ENCODE data around the gene ZNF235. TPM values are rescaled to one million over a fixed set of nuclear protein-coding genes. Genes with fewer than 3 reads are reported as not detected.

Gene ZNF235
- total RNA-seq (2021; fragmentation: NEBNext Ultra II Directional; extraction: Animal tissue kit (Norgen Biotek cat#: 25700)) (4.5 and 5.3 TPM in 2 replicates), polyA plus RNA-seq (2011; rRNA removed) (1.1 and 2.0 TPM in 2 replicates), polyA minus RNA-seq (2011; rRNA and poly(A)+ RNA removed) (7.0 and 8.7 TPM in 2 replicates)
- polyA plus RNA-seq (2011; cell fraction: cytosol; rRNA removed) = 1.7 TPM
- polyA plus RNA-seq (2011; cell fraction: nucleus; rRNA removed) = 3.2 TPM
- 2.9 to 4.1 TPM (median 3.2 TPM) in 4 replicates for polyA plus RNA-seq (2012, experiment 1 of 2)
- 0.66 TPM for polyA plus RNA-seq (2012, experiment 2 of 2)
- 2.3 TPM for polyA plus RNA-seq (2013, experiment 1 of 2)
- 1.8 TPM for polyA plus RNA-seq (2013, experiment 2 of 2)
- 2.5 TPM for polyA minus RNA-seq (2011; cell fraction: cytosol; rRNA and poly(A)+ RNA removed)
- polyA minus RNA-seq (2011; cell fraction: nucleus; rRNA and poly(A)+ RNA removed) = 15.2 TPM
- long read RNA-seq, experiment 1, full-length matches to known transcripts = 1 of 3 reads
- long read RNA-seq, experiment 1, partial matches to known transcripts = 2 of 3 reads
- long read RNA-seq, experiment 1, other reads (novel, unspliced or antisense) = 0 of 3 reads
- long read RNA-seq, experiment 2, full-length matches to known transcripts = 1 of 5 reads
- long read RNA-seq, experiment 2, partial matches to known transcripts = 3 of 5 reads
- long read RNA-seq, experiment 2, other reads (novel, unspliced or antisense) = 1 of 5 reads

DNA sequence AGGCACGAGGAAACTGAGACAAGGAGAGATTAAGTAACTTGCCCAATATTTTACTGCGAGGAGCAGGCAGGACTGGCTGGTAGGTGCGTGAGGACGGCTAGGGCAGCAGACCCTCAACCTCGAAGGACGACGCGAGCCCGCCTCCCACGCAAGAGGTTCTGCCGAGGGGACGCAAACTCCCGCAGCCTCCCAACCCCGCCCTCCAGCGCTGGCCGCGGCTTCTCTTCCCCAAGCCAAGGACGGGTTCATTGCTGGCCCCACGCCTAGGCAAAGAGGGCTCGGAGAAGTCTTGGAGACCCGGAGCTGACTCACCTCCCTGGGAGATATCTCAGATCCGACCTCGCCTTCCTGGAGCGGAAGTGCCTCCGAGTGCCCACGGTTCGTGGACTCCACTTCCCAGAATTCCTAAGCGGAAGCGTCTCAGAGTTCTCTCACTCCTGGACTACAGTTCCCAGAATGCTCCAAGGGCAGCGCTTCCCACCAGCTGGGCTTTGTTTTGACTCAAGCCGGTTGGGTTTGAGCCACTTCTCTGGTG lies at the start of gene ZNF235:
Gene ZNF235 (minus strand): TSS at position 367 of the 535 bp plus-strand sequence. CDS start 1,621 bp downstream, outside the sequence.
- no peak within 1 kb of the TSS for H2BK5ac ChIP-seq (ENCODE audit: low read depth, low read length)
- peak within 1 kb of the TSS; percentile 84; the same call in 1 of the 2 replicates for H4K8ac ChIP-seq (ENCODE audit: extremely low read depth, insufficient read depth, low read length)
- H3K9me3 ChIP-seq (ENCODE audit: insufficient read depth in 2 of 2, low read depth in 1 of 2, low read length in 1 of 2) = peaks cover under 1 to 4% of the 10 kb centered on the region in 2 experiments; a peak in 3 of 4 replicates
- ChIA-PET CTCF (ENCODE audit: partially characterized antibody) (no interaction called here), POLR2A (ENCODE audit: partially characterized antibody) (interaction anchor here (0.6 to 1.6 kb wide), 7 partner anchors 11 to 369 kb away, joined by 3 to 8 read pairs (median 3); partner anchors contain the start of gene ZNF221)
- peak within 1 kb of the TSS; percentile 55 for H3K4ac ChIP-seq (replicated peaks; ENCODE audit: insufficient read length, low read depth, low read length)
- H3K18ac ChIP-seq (ENCODE audit: extremely low read depth, low read length) = peak within 1 kb of the TSS; percentile 15; the same call in 1 of the 2 replicates
- peaks cover 3% of the 10 kb centered on the region; the same call in 1 of the 2 replicates for H3K23me2 ChIP-seq (ENCODE audit: low read depth, low read length)
- H3K27me3 ChIP-seq (replicated peaks in 1 of 4; ENCODE audit: control insufficient read depth in 3 of 4, extremely low read depth in 1 of 4, insufficient read depth in 3 of 4, low read length in 3 of 4) = no peaks in the 10 kb centered on the region
- H2BK20ac ChIP-seq (ENCODE audit: low read length) = no peak within 1 kb of the TSS
- WGBS, 2 experiments (ENCODE audit: extremely low coverage in 1 of 2, insufficient coverage in 1 of 2, insufficient read length in 1 of 2, insufficient replicate concordance in 2 of 2, low coverage in 1 of 2, low lambda C conversion rate in 2 of 2, missing lambda C conversion rate in 1 of 2) = 2% methylated on average over 31 of the region's 31 CpGs; no CpG with 5 or more reads in 1 of the 2 experiments
- H3K79me2 ChIP-seq (ENCODE audit: control insufficient read depth in 1 of 2, insufficient read depth in 2 of 2, low read length in 2 of 2) = no peaks in the 10 kb centered on the region
- H4K20me1 ChIP-seq (replicated peaks in 1 of 2; ENCODE audit: control insufficient read depth in 1 of 2, insufficient read depth in 2 of 2, low read length in 2 of 2) = no peaks in the 10 kb centered on the region
- no peak within 1 kb of the TSS for H3K23ac ChIP-seq (ENCODE audit: insufficient read length)
- H4K91ac ChIP-seq (replicated peaks; ENCODE audit: insufficient read length, low read length) = no peak within 1 kb of the TSS
- H3K4me3 ChIP-seq (ENCODE audit: extremely low read depth in 1 of 4, insufficient read depth in 2 of 4, low read depth in 3 of 4, low read length in 4 of 4) = peak within 1 kb of the TSS; percentile 68 to 91 (median 88)
- H4K5ac ChIP-seq (ENCODE audit: insufficient read length, low read depth, low read length) = no peak within 1 kb of the TSS
- H3K9ac ChIP-seq (replicated peaks in 1 of 4; ENCODE audit: extremely low read depth in 1 of 4, low read depth in 3 of 4, low read length in 3 of 4) = peak within 1 kb of the TSS; percentile 8 to 65 (median 34)
- DNase-seq (ENCODE audit: low read depth in 1 of 2, low spot score in 2 of 2) (peak; percentile 82 to 84), FAIRE-seq (peak; percentile 91)
- no peaks in the 10 kb centered on the region for H3K79me1 ChIP-seq (ENCODE audit: low read depth, low read length)
- H2AFZ ChIP-seq (ENCODE audit: low read length) = peak within 1 kb of the TSS; percentile 97
- peak within 1 kb of the TSS; percentile 59 to 71 for H3K4me2 ChIP-seq (ENCODE audit: insufficient read depth in 1 of 2, low read depth in 2 of 2, low read length in 2 of 2)
- H2AK5ac ChIP-seq (ENCODE audit: low read depth, low read length) = no peak within 1 kb of the TSS
- H3K4me1 ChIP-seq (replicated peaks in 1 of 4; ENCODE audit: control insufficient read depth in 3 of 4, insufficient read depth in 4 of 4, low read length in 3 of 4) = no peaks in the 10 kb centered on the region
- H2BK120ac ChIP-seq (replicated peaks; ENCODE audit: low read depth, low read length) = no peak within 1 kb of the TSS
- peaks cover 0 to under 1% (median under 1%) of the 10 kb centered on the region in 4 experiments; a peak in 5 of 8 replicates for H3K36me3 ChIP-seq (ENCODE audit: control insufficient read depth in 2 of 4, insufficient read depth in 4 of 4, low read length in 3 of 4)
- H2BK12ac ChIP-seq (ENCODE audit: low read depth, low read length) = no peak within 1 kb of the TSS
- no peak within 1 kb of the TSS for H3K56ac ChIP-seq (replicated peaks; ENCODE audit: insufficient read length, low read depth, low read length)
- no peak within 1 kb of the TSS for H3K14ac ChIP-seq (ENCODE audit: insufficient read length)
- no peak within 1 kb of the TSS for H2BK15ac ChIP-seq (ENCODE audit: low read length)
- no peak within 1 kb of the TSS for H3K27ac ChIP-seq (ENCODE audit: low read depth, low read length)
- TF ChIP-seq PHF8 (conservative IDR thresholded peaks at IDR 0.05; ENCODE audit: low read depth, low read length) (peak; percentile 56; the same call in 1 of the 2 replicates), RFX5 (IDR thresholded peaks at IDR 0.05; ENCODE audit: borderline replicate concordance, low read depth, low read length) (no peak), JUND (IDR thresholded peaks at IDR 0.05; ENCODE audit: low read length) (peak; percentile 35; the same call in 1 of the 2 replicates), CBX5 (IDR thresholded peaks at IDR 0.05; ENCODE audit: low read depth, low read length) (no peak), HDAC6 (IDR thresholded peaks at IDR 0.05; ENCODE audit: low read depth, low read length) (no peak), KDM5A (IDR thresholded peaks at IDR 0.05; ENCODE audit: low read length) (no peak), SUZ12 (IDR thresholded peaks at IDR 0.05; ENCODE audit: low read length) (no peak), GTF2F1 (IDR thresholded peaks at IDR 0.05; ENCODE audit: borderline replicate concordance, low read depth, low read length) (no peak), TBP (IDR thresholded peaks at IDR 0.05; ENCODE audit: low read depth, low read length) (peak; percentile 49; the same call in 1 of the 2 replicates), SIN3A (conservative IDR thresholded peaks at IDR 0.05 in 1 of 2, IDR thresholded peaks at IDR 0.05 in 1 of 2; ENCODE audit: low read depth in 1 of 2, low read length in 2 of 2) (peak in 1 of 2 experiments; percentile 84; a peak in 1 of 4 replicates)
